Renal cortical epithelial cell (primary cell): ENCODE results near the gene PLXNA3. TPM values are rescaled to one million over a fixed set of nuclear protein-coding genes. Genes with fewer than 3 reads are reported as not detected.
"Not testable (repeated sequence)": the region's sequence is repeated elsewhere in the genome, so short reads cannot be mapped to it uniquely, and the experiment has no call there.

ENCODE experiments used
- DNase-seq: peaks from one replicate; pipeline ENCODE4 v3.0.0-alpha.2; 2011; ENCODE audit warnings: low read depth
- total RNA-seq: library from RNA; depleted of rRNA; stranded (reverse); fragments of >200 nt; gene quantifications from 2 replicates; pipeline ENCODE4 v1.2.3, GENCODE V29; 2014

PLXNA3 gene
- total RNA-seq, 1 donor from 2014 or later = 33.7 TPM

- DNase-seq = peak; percentile 47
Measured at GRCh38 chrX:154478728-154479622, 20.9 kb downstream of the PLXNA3 start, which contains the start of gene LAGE3. Gene LAGE3 (minus strand): TSS chrX:154479281. CDS start chrX:154478915, 366 bp downstream.

GRCh38 chrX:154481195-154481594 lies 23.1 kb downstream of the PLXNA3 start:
- DNase-seq = no peak

GRCh38 chrX:154481911-154482601 lies 24.0 kb downstream of the PLXNA3 start:
- DNase-seq = no peak

GRCh38 chrX:154482786-154483185 lies 24.7 kb downstream of the PLXNA3 start:
- no peak for DNase-seq

GRCh38 chrX:154483325-154483724 lies 25.2 kb downstream of the PLXNA3 start:
- DNase-seq = no peak

GRCh38 chrX:154484255-154485149 lies 26.4 kb downstream of the PLXNA3 start:
- no peak for DNase-seq

- no peak for DNase-seq
Measured at GRCh38 chrX:154485150-154486051, 27.3 kb downstream of the PLXNA3 start.

- no peak for DNase-seq
Measured at GRCh38 chrX:154486052-154486395, 27.9 kb downstream of the PLXNA3 start.

- peak; percentile 21 for DNase-seq
Measured at GRCh38 chrX:154486396-154487207, 28.5 kb downstream of the PLXNA3 start, which contains the start of gene UBL4A. Gene UBL4A (minus strand): TSS chrX:154486615. CDS start chrX:154486584, 31 bp downstream.

- no peak for DNase-seq
Measured at GRCh38 chrX:154487518-154488290, 29.6 kb downstream of the PLXNA3 start.

- DNase-seq = no peak
Measured at GRCh38 chrX:154488336-154489075, 30.4 kb downstream of the PLXNA3 start.

GRCh38 chrX:154489182-154489581 lies 31.1 kb downstream of the PLXNA3 start:
- DNase-seq = no peak

GRCh38 chrX:154490021-154490413 lies 31.9 kb downstream of the PLXNA3 start:
- peak; percentile 19 for DNase-seq

- DNase-seq = peak; percentile 83
Measured at GRCh38 chrX:154490414-154491083, 32.5 kb downstream of the PLXNA3 start, which contains the start of gene SLC10A3. Gene SLC10A3 (minus strand): TSS chrX:154490629. CDS start chrX:154488940, 1,689 bp downstream.

GRCh38 chrX:154494715-154495114 lies 36.6 kb downstream of the PLXNA3 start:
- no peak for DNase-seq

- DNase-seq = no peak
Measured at GRCh38 chrX:154495472-154495922, 37.4 kb downstream of the PLXNA3 start.

- not testable (repeated sequence) for DNase-seq
Measured at GRCh38 chrX:154496591-154497137, 38.6 kb downstream of the PLXNA3 start.
